HL-60 (cell line): ENCODE data around the gene ARHGAP20.

Experiments
- GABPA ChIP-seq: IDR thresholded peaks from 2 replicates; pipeline ENCODE4 v1.6.1; 2012; ENCODE audit warnings: low read depth
- POLR2AphosphoS5 ChIP-seq: IDR thresholded peaks from 2 replicates; pipeline ENCODE4 v1.6.1; 2012; ENCODE audit warnings: low read depth
- SPI1 ChIP-seq: IDR thresholded peaks from 2 replicates; pipeline ENCODE4 v1.6.1; 2012; ENCODE audit warnings: low read depth, mild to moderate bottlenecking, borderline replicate concordance
- TF ChIP-seq, protein P1 (sequence below): IDR thresholded peaks from one replicate; pipeline ENCODE4 v1.5.1; 2011; ENCODE audit warnings: low read length, control low read depth, inconsistent platforms; ENCODE audit not compliant: insufficient read depth
- TF ChIP-seq, protein P2 (sequence below): IDR thresholded peaks from 2 replicates; pipeline ENCODE4 v1.6.1; 2012; ENCODE audit warnings: low read depth; ENCODE audit not compliant: insufficient replicate concordance

DNA sequence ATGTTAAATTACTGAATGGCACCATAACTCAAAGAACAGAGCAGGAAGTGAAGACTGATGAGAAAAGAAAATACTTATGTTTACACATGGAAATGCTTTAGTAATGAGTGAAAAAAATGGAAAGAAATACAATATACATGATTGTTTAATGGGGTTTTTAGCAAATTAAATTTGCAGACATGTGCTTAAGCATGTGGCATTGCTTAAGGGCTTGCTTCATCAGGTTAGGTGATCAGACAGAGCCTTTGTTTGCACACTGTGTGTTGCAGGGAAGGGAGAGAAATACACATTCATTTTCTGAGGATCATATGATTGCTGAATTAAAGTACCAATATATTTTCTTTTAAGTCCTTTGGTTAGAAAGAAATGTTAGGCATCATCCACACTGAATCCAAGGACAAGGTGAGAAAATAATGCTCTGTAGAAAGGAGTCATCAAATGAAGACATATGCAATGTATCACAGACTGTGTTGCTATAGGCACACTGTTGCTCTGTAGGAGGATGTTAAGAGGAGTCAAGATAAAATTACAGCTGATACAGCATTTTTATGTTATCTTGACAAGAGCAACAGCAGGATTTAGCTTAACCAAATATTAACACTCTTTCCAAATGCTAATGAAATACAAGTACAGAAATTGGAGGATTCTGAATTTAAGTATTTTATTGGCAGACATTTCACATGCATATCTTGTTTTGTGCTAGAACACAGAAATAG, 23.4 kb upstream of the ARHGAP20 start:
- TF ChIP-seq, protein P1, sequence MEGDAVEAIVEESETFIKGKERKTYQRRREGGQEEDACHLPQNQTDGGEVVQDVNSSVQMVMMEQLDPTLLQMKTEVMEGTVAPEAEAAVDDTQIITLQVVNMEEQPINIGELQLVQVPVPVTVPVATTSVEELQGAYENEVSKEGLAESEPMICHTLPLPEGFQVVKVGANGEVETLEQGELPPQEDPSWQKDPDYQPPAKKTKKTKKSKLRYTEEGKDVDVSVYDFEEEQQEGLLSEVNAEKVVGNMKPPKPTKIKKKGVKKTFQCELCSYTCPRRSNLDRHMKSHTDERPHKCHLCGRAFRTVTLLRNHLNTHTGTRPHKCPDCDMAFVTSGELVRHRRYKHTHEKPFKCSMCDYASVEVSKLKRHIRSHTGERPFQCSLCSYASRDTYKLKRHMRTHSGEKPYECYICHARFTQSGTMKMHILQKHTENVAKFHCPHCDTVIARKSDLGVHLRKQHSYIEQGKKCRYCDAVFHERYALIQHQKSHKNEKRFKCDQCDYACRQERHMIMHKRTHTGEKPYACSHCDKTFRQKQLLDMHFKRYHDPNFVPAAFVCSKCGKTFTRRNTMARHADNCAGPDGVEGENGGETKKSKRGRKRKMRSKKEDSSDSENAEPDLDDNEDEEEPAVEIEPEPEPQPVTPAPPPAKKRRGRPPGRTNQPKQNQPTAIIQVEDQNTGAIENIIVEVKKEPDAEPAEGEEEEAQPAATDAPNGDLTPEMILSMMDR, result no peak
- TF ChIP-seq POLR2AphosphoS5 (no peak), SPI1 (no peak), GABPA (no peak)
- TF ChIP-seq, protein P2, sequence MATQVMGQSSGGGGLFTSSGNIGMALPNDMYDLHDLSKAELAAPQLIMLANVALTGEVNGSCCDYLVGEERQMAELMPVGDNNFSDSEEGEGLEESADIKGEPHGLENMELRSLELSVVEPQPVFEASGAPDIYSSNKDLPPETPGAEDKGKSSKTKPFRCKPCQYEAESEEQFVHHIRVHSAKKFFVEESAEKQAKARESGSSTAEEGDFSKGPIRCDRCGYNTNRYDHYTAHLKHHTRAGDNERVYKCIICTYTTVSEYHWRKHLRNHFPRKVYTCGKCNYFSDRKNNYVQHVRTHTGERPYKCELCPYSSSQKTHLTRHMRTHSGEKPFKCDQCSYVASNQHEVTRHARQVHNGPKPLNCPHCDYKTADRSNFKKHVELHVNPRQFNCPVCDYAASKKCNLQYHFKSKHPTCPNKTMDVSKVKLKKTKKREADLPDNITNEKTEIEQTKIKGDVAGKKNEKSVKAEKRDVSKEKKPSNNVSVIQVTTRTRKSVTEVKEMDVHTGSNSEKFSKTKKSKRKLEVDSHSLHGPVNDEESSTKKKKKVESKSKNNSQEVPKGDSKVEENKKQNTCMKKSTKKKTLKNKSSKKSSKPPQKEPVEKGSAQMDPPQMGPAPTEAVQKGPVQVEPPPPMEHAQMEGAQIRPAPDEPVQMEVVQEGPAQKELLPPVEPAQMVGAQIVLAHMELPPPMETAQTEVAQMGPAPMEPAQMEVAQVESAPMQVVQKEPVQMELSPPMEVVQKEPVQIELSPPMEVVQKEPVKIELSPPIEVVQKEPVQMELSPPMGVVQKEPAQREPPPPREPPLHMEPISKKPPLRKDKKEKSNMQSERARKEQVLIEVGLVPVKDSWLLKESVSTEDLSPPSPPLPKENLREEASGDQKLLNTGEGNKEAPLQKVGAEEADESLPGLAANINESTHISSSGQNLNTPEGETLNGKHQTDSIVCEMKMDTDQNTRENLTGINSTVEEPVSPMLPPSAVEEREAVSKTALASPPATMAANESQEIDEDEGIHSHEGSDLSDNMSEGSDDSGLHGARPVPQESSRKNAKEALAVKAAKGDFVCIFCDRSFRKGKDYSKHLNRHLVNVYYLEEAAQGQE, result no peak
